Measurements from ENCODE around the gene S1PR3. TPM values are rescaled to one million over a fixed set of nuclear protein-coding genes. Genes with fewer than 3 reads are reported as not detected.

The S1PR3 gene
- total RNA-seq, 2 donors from 2014 or later: 8.2 to 16.3 TPM

GRCh38 chr9:88974641-88975040, 16.6 kb upstream of the S1PR3 start:
- no peaks in the 10 kb centered on the region for H3K9me3 ChIP-seq
- H3K27ac ChIP-seq: no peak overlapping the region
- H3K27me3 ChIP-seq (replicated peaks; ENCODE audit: insufficient read depth): no peaks in the 10 kb centered on the region
- DNase-seq (ENCODE audit: low spot score): no peak
- 75% methylated on average over 7 of the region's 7 CpGs for WGBS
- no peak overlapping the region for H3K4me3 ChIP-seq
- intact Hi-C loops (cut with DNase I): no loop called here
- no peak for TF ChIP-seq POLR2AphosphoS5 (IDR thresholded peaks at IDR 0.05)
- TF ChIP-seq, protein P1, sequence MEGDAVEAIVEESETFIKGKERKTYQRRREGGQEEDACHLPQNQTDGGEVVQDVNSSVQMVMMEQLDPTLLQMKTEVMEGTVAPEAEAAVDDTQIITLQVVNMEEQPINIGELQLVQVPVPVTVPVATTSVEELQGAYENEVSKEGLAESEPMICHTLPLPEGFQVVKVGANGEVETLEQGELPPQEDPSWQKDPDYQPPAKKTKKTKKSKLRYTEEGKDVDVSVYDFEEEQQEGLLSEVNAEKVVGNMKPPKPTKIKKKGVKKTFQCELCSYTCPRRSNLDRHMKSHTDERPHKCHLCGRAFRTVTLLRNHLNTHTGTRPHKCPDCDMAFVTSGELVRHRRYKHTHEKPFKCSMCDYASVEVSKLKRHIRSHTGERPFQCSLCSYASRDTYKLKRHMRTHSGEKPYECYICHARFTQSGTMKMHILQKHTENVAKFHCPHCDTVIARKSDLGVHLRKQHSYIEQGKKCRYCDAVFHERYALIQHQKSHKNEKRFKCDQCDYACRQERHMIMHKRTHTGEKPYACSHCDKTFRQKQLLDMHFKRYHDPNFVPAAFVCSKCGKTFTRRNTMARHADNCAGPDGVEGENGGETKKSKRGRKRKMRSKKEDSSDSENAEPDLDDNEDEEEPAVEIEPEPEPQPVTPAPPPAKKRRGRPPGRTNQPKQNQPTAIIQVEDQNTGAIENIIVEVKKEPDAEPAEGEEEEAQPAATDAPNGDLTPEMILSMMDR (IDR thresholded peaks at IDR 0.05): no peak
- TF ChIP-seq POLR2A (IDR thresholded peaks at IDR 0.05): no peak
- no peaks in the 10 kb centered on the region for H3K36me3 ChIP-seq
- no peaks in the 10 kb centered on the region for H3K4me1 ChIP-seq (replicated peaks)

DNA sequence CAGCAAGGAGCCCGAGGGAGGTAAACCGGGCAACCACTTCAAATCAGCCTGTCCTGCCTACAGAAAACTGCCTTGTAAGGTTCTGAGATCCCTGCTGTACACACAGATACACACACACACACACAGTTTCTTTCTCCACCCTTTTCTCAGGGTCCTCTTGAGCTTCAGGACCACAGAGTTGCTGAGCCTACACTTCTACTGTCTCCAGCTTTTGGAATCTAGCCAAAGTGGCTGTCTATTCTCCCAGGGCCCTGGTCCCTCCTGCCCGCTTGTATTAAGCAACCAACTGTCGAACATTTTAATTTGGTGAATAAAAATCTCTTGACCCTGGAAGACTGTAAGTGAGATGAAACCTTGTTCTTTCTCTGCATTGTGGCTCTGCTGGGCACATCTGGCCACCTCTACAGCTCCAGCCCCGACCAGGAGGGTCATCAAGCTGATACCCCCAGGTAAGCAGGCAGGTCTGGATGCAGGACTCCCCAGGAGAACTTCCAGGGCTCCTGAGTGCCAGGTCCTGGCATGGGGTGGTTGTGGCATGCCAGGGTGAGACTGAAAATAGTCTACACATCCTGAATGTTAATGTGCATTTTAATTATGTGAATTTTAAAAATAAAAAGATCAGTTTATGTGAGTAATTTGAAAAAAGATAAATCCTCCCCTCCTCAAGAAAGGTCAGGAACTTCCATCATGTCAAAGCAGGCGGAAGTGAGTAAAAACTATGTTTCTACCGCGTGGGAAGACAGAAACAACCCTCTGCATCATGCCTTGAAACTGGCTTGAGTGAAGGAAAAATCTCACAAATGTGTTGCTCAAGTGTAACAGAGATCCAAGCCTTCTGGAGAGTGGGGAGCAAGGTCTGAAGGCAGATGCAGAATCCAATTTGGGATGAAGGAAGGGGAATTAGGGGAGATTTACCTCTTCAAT, 15.0 kb upstream of the S1PR3 start:
- H3K4me1 ChIP-seq (replicated peaks): no peaks in the 10 kb centered on the region
- no peaks in the 10 kb centered on the region for H3K36me3 ChIP-seq
- no peaks in the 10 kb centered on the region for H3K27me3 ChIP-seq (replicated peaks; ENCODE audit: insufficient read depth)
- H3K4me3 ChIP-seq: no peak overlapping the region
- no peak for DNase-seq (ENCODE audit: low spot score)
- no peaks in the 10 kb centered on the region for H3K9me3 ChIP-seq
- 92% methylated on average over 8 of the region's 8 CpGs for WGBS
- H3K27ac ChIP-seq: no peak overlapping the region
- TF ChIP-seq, protein P1 (IDR thresholded peaks at IDR 0.05): no peak
- TF ChIP-seq POLR2AphosphoS5 (IDR thresholded peaks at IDR 0.05) (no peak), POLR2A (IDR thresholded peaks at IDR 0.05) (no peak)
- intact Hi-C loops (cut with DNase I): no loop called here

DNA sequence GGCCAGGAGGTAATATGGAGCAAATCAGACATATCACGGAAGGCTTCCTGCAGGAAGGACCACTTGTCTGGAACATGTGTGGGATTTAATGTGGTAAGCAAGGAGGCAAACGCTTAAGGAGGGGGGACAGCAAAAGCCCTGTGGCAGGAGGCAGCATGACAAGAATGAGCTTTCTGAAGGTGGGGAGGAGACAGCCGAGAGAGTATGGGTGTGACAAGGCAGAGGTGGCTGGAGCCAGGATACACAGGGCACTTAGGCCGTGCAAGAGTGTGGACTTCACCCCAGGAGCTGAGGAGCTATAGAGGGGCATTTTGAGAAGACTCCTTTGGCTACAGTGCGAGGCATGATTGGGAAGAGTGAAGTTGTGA, 14.4 kb upstream of the S1PR3 start:
- no peak for DNase-seq (ENCODE audit: low spot score)
- Histone ChIP-seq H3K36me3 (no peaks in the 10 kb centered on the region), H3K4me3 (no peak overlapping the region), H3K9me3 (no peaks in the 10 kb centered on the region), H3K4me1 (replicated peaks) (no peaks in the 10 kb centered on the region), H3K27ac (no peak overlapping the region), H3K27me3 (replicated peaks; ENCODE audit: insufficient read depth) (no peaks in the 10 kb centered on the region)
- TF ChIP-seq POLR2A (IDR thresholded peaks at IDR 0.05) (no peak), POLR2AphosphoS5 (IDR thresholded peaks at IDR 0.05) (no peak)
- TF ChIP-seq, protein P1 (IDR thresholded peaks at IDR 0.05): no peak
- WGBS: 92% methylated on average over 5 of the region's 5 CpGs
- intact Hi-C loops (cut with DNase I): no loop called here

- H3K36me3 ChIP-seq: no peaks in the 10 kb centered on the region
- intact Hi-C loops (cut with DNase I): no loop called here
- no peaks in the 10 kb centered on the region for H3K27me3 ChIP-seq (replicated peaks; ENCODE audit: insufficient read depth)
- no peaks in the 10 kb centered on the region for H3K9me3 ChIP-seq
- no peak overlapping the region for H3K4me3 ChIP-seq
- no peak for TF ChIP-seq POLR2AphosphoS5 (IDR thresholded peaks at IDR 0.05)
- no peak for TF ChIP-seq POLR2A (IDR thresholded peaks at IDR 0.05)
- no peak overlapping the region for H3K27ac ChIP-seq
- 58% methylated on average over 5 of the region's 5 CpGs for WGBS
- H3K4me1 ChIP-seq (replicated peaks): no peaks in the 10 kb centered on the region
- no peak for DNase-seq (ENCODE audit: low spot score)
Measured at GRCh38 chr9:88978034-88978433, 13.2 kb upstream of the S1PR3 start.

DNA sequence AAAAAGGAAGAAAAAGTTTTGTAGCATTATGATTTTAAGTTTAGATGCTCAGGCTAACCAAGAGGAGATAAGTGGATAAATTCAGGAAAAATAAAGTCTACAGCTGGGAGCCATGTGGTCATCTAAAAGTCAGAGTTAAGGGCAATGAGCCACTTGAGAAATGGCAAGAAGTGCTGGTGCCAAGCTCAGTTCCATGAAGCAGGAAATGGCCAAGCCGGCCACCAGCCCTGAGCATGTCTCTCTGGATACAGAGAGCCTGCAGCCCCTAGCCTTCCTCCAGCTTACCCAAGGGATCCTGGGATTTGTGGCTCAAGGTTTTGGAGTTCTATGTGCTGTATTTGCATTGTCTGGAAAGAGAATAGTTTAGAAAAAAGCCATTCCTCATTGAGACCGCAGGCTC, 12.2 kb upstream of the S1PR3 start:
- intact Hi-C loops (cut with DNase I): no loop called here
- H3K27ac ChIP-seq: no peak overlapping the region
- H3K27me3 ChIP-seq (replicated peaks; ENCODE audit: insufficient read depth): no peaks in the 10 kb centered on the region
- 95% methylated on average over 2 of the region's 2 CpGs for WGBS
- TF ChIP-seq POLR2AphosphoS5 (IDR thresholded peaks at IDR 0.05) (no peak), POLR2A (IDR thresholded peaks at IDR 0.05) (no peak)
- TF ChIP-seq, protein P1 (IDR thresholded peaks at IDR 0.05): no peak
- no peak overlapping the region for H3K4me3 ChIP-seq
- DNase-seq (ENCODE audit: low spot score): no peak
- no peaks in the 10 kb centered on the region for H3K9me3 ChIP-seq
- H3K36me3 ChIP-seq: no peaks in the 10 kb centered on the region
- H3K4me1 ChIP-seq (replicated peaks): no peaks in the 10 kb centered on the region

Measured in prostate gland (tissue), 2 donors.